CD14-positive monocyte (primary cell): ENCODE data around the gene TAC3. TPM values are rescaled to one million over a fixed set of nuclear protein-coding genes. Genes with fewer than 3 reads are reported as not detected.
A peak's percentile ranks its signal among the peaks of the same experiment; 100 is the strongest.

Experiments
- DNase-seq, 3 donors: peaks; one replicate each; pipeline ENCODE4 v3.0.0-alpha.2; 2011 to 2022
- H2AFZ ChIP-seq: 2 replicates; pipeline ENCODE4 v1.6.0; 2012; ENCODE audit warnings: mild to moderate bottlenecking, low read depth, low read length, inconsistent platforms; ENCODE audit not compliant: insufficient read depth, poor library complexity, severe bottlenecking
- H3K27ac ChIP-seq, 2 donors: 1 replicate in 1 of 2; 2 replicates in 1 of 2; pipeline ENCODE4 v1.5.1; 2012 to 2013; ENCODE audit warnings: low read length in 2 of 2, control low read depth in 1 of 2, inconsistent platforms in 1 of 2, low read depth in 1 of 2, mild to moderate bottlenecking in 1 of 2
- H3K27me3 ChIP-seq, 2 donors: one replicate each; pipeline versions ENCODE4 v1.6.0 to v1.6.1; 2011 to 2013; ENCODE audit warnings: low read length in 2 of 2; ENCODE audit not compliant: control insufficient read depth in 2 of 2, insufficient read depth in 2 of 2
- H3K36me3 ChIP-seq, 2 donors: replicated peaks in 1 of 2; 1 replicate in 1 of 2; 2 replicates in 1 of 2; pipeline versions ENCODE4 v1.5.1 to v1.6.1; 2012 to 2013; ENCODE audit warnings: low read length in 2 of 2, control low read depth in 1 of 2, inconsistent platforms in 1 of 2, mild to moderate bottlenecking in 1 of 2; ENCODE audit not compliant: insufficient read depth in 2 of 2, control insufficient read depth in 1 of 2
- H3K4me1 ChIP-seq, 2 donors: 1 replicate in 1 of 2; 2 replicates in 1 of 2; pipeline versions ENCODE4 v1.5.1 to v1.6.1; 2012 to 2013; ENCODE audit warnings: low read length in 2 of 2, control low read depth in 1 of 2, inconsistent platforms in 1 of 2, mild to moderate bottlenecking in 1 of 2, moderate library complexity in 1 of 2; ENCODE audit not compliant: insufficient read depth in 2 of 2, control insufficient read depth in 1 of 2
- H3K4me2 ChIP-seq: replicated peaks from 2 replicates; pipeline ENCODE3; 2012; ENCODE audit warnings: low read length, moderate library complexity, mild to moderate bottlenecking; ENCODE audit not compliant: poor library complexity, severe bottlenecking; ENCODE audit errors: extremely low read depth
- H3K4me3 ChIP-seq, 3 experiments: fragments of 200-600 bp in 1 of 3; sonication (generic) in 1 of 3; replicated peaks in 1 of 3; 1 replicate in 2 of 3; 2 replicates in 1 of 3; pipeline ENCODE4 v1.5.1; 2011 to 2013; ENCODE audit warnings: low read length in 3 of 3, mild to moderate bottlenecking in 3 of 3, control low read depth in 2 of 3, low read depth in 2 of 3, inconsistent platforms in 1 of 3, moderate library complexity in 1 of 3
- H3K79me2 ChIP-seq: 2 replicates; pipeline ENCODE4 v1.6.0; 2012; ENCODE audit warnings: mild to moderate bottlenecking, control low read depth, inconsistent platforms, low read length, moderate library complexity; ENCODE audit not compliant: insufficient read depth
- H3K9ac ChIP-seq: 2 replicates; pipeline ENCODE4 v1.6.0; 2017; ENCODE audit warnings: low read length, mild to moderate bottlenecking; ENCODE audit not compliant: insufficient read depth, poor library complexity, severe bottlenecking
- H3K9me3 ChIP-seq, 2 donors: replicated peaks in 1 of 2; 1 replicate in 1 of 2; 2 replicates in 1 of 2; pipeline versions ENCODE4 v1.5.1 to v1.6.1; 2012 to 2013; ENCODE audit warnings: low read length in 2 of 2, control low read depth in 1 of 2; ENCODE audit not compliant: control insufficient read depth in 1 of 2, insufficient read depth in 1 of 2
- H4K20me1 ChIP-seq: 2 replicates; pipeline ENCODE4 v1.6.0; 2012; ENCODE audit warnings: mild to moderate bottlenecking, low read length, control low read depth, moderate library complexity; ENCODE audit not compliant: insufficient read depth
- H3K27ac Mint-ChIP-seq, 7 donors: one replicate each; pipeline ENCODE4 v1.8.0; 2020; ENCODE audit warnings: mild to moderate bottlenecking in 7 of 7, mixed read lengths in 7 of 7, moderate library complexity in 6 of 7, inconsistent platforms in 2 of 7
- H3K27me3 Mint-ChIP-seq, 3 donors: one replicate each; pipeline ENCODE4 v1.8.0; 2021 to 2022; ENCODE audit warnings: low read depth in 3 of 3, mild to moderate bottlenecking in 3 of 3, mixed read lengths in 3 of 3, moderate library complexity in 3 of 3, inconsistent platforms in 1 of 3
- H3K36me3 Mint-ChIP-seq, 2 donors: one replicate each; pipeline ENCODE4 v1.8.0; 2020; ENCODE audit warnings: mixed read lengths in 2 of 2, inconsistent platforms in 1 of 2, mild to moderate bottlenecking in 1 of 2
- H3K4me1 Mint-ChIP-seq: one replicate; pipeline ENCODE4 v1.8.0; 2020; ENCODE audit warnings: mild to moderate bottlenecking, mixed read lengths
- H3K4me3 Mint-ChIP-seq, 2 donors: one replicate each; pipeline ENCODE4 v1.8.0; 2020; ENCODE audit warnings: mild to moderate bottlenecking in 2 of 2, mixed read lengths in 2 of 2, moderate library complexity in 1 of 2
- H3K9me3 Mint-ChIP-seq, 7 donors: one replicate each; pipeline ENCODE4 v1.8.0; 2020 to 2022; ENCODE audit warnings: mixed read lengths in 7 of 7, mild to moderate bottlenecking in 6 of 7, moderate library complexity in 6 of 7, inconsistent platforms in 2 of 7
- WGBS: methylation state at CpG from one replicate; pipeline ENCODE4 v1.1.5; 2013; ENCODE audit warnings: missing lambda C conversion rate; ENCODE audit not compliant: insufficient coverage; 5-methylcytosine and 5-hydroxymethylcytosine counted together
- intact Hi-C, 2 donors: fragments of 100-400 bp; cut with micrococcal nuclease; formaldehyde crosslinking; loops; one replicate each; pipeline versions ENCODE4 v1.15.0 to v1.15.1; 2023
- polyA plus RNA-seq, 3 donors: library from polyadenylated mRNA; depleted of rRNA in 1 of 3; unstranded in 2 of 3; stranded (reverse) in 1 of 3; fragments of 300-500 nt in 2 of 3; fragments of >200 nt in 1 of 3; fragmentation: Illumina TruSeq in 2 of 3; gene quantifications; 1 replicate in 2 of 3; 2 replicates in 1 of 3; pipeline ENCODE4 v1.2.3, GENCODE V29; 2012 to 2021
- TF ChIP-seq, protein P1 (sequence below): fragments of 200-600 bp; IDR thresholded peaks from one replicate; pipeline ENCODE4 v1.8.0; 2022; ENCODE audit warnings: antibody characterized with exemption, mild to moderate bottlenecking

Gene TAC3
- polyA plus RNA-seq, 3 donors, result 0.15 TPM; not detected in 2

DNA sequence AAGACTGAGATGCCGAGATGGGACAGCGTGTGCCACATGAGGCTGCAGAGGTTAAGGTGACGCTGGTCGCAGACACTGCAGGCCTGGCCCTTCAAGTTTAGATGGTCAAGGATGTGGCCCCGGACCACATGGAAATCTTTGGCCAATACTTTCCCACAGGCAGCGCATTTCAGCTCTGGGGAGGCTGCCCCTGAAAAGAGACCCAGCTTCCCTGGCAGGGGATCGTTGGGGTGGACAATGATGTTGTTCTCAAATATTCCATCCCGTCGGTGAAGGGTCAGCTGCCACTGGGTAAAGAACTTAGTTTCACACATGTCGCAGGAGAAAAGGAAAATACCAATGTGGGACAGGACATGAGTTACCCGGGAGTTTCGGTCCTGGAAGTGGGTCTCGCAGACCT lies 12.9 kb downstream of the TAC3 start:
- no peak overlapping the region for H3K4me3 Mint-ChIP-seq
- Histone ChIP-seq H3K4me3 (no peak overlapping the region), H3K4me1 (peaks cover 13 to 21% of the 10 kb centered on the region in 2 donors), H3K27me3 (no peaks in the 10 kb centered on the region), H2AFZ (no peak overlapping the region), H3K36me3 (peaks cover 38 to 54% of the 10 kb centered on the region in 2 donors), H3K79me2 (peaks cover 19% of the 10 kb centered on the region), H3K4me2 (no peak overlapping the region), H3K27ac (no peak overlapping the region), H3K9ac (no peak overlapping the region), H3K9me3 (no peaks in the 10 kb centered on the region), H4K20me1 (peaks cover 15% of the 10 kb centered on the region)
- peaks cover 0 to 1% (median 0%) of the 10 kb centered on the region in 3 donors for H3K27me3 Mint-ChIP-seq
- WGBS, result 97% methylated on average over 12 of the region's 13 CpGs
- no peak overlapping the region for H3K27ac Mint-ChIP-seq
- DNase-seq, result no peak
- TF ChIP-seq, protein P1, sequence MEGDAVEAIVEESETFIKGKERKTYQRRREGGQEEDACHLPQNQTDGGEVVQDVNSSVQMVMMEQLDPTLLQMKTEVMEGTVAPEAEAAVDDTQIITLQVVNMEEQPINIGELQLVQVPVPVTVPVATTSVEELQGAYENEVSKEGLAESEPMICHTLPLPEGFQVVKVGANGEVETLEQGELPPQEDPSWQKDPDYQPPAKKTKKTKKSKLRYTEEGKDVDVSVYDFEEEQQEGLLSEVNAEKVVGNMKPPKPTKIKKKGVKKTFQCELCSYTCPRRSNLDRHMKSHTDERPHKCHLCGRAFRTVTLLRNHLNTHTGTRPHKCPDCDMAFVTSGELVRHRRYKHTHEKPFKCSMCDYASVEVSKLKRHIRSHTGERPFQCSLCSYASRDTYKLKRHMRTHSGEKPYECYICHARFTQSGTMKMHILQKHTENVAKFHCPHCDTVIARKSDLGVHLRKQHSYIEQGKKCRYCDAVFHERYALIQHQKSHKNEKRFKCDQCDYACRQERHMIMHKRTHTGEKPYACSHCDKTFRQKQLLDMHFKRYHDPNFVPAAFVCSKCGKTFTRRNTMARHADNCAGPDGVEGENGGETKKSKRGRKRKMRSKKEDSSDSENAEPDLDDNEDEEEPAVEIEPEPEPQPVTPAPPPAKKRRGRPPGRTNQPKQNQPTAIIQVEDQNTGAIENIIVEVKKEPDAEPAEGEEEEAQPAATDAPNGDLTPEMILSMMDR, result no peak
- no peaks in the 10 kb centered on the region for H3K9me3 Mint-ChIP-seq
- peaks cover 27% of the 10 kb centered on the region for H3K4me1 Mint-ChIP-seq
- peaks cover 48 to 59% of the 10 kb centered on the region in 2 donors for H3K36me3 Mint-ChIP-seq
- intact Hi-C loops, result loop anchor here (5.0 kb wide), 1 partner anchor 246 kb away; no protein-coding TSS in a partner anchor

DNA sequence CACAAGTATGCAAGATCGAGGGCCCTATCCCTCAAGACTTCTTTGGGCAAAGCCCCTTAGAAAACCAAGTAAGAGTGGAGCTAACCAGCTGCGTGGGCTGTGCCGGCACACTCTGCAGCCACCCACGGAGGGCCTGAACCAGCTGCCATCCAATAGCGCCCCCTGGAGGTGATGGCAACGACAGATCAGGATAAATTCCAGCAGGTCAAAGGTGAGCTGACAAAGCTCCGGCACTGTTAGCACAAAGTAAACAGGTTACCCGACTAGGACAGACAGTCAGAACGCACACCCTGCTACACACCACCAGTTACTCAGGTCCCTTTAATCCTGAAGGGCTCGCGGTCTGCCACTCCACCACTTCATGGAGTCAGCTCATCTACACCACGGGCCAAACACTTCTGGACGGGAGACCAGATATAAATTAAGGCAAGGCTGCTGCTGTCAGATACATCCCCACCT lies 14.9 kb downstream of the TAC3 start:
- H3K4me1 Mint-ChIP-seq, result peaks cover 16% of the 10 kb centered on the region
- intact Hi-C loops, result loop anchor here (5.0 kb wide), 1 partner anchor 244 kb away; no protein-coding TSS in a partner anchor
- no peaks in the 10 kb centered on the region for H3K9me3 Mint-ChIP-seq
- TF ChIP-seq, protein P1, result peak; percentile 81
- Histone ChIP-seq H3K79me2 (peaks cover 19% of the 10 kb centered on the region), H3K27me3 (no peaks in the 10 kb centered on the region), H4K20me1 (peaks cover 15% of the 10 kb centered on the region), H3K4me1 (peaks cover 7 to 13% of the 10 kb centered on the region in 2 donors), H3K9me3 (no peaks in the 10 kb centered on the region), H3K9ac (no peak overlapping the region), H3K27ac (no peak overlapping the region), H2AFZ (no peak overlapping the region), H3K36me3 (peaks cover 38 to 63% of the 10 kb centered on the region in 2 donors), H3K4me3 (no peak overlapping the region), H3K4me2 (no peak overlapping the region)
- WGBS, result 45% methylated on average over 11 of the region's 13 CpGs
- peaks cover 0 to 1% (median 0%) of the 10 kb centered on the region in 3 donors for H3K27me3 Mint-ChIP-seq
- H3K27ac Mint-ChIP-seq, result no peak overlapping the region
- peak; percentile 40 to 63 (median 42) for DNase-seq
- peaks cover 54 to 66% of the 10 kb centered on the region in 2 donors for H3K36me3 Mint-ChIP-seq
- H3K4me3 Mint-ChIP-seq, result no peak overlapping the region
